UCSD-AML1 (cell line): Measurements from ENCODE around the gene NXPE1.

Source experiments
- DNase-seq: peaks from one replicate; lab custom pipeline; 2025; ENCODE audit not compliant: unreplicated experiment; lab: John Stamatoyannopoulos, UW

NXPE1 gene

DNA sequence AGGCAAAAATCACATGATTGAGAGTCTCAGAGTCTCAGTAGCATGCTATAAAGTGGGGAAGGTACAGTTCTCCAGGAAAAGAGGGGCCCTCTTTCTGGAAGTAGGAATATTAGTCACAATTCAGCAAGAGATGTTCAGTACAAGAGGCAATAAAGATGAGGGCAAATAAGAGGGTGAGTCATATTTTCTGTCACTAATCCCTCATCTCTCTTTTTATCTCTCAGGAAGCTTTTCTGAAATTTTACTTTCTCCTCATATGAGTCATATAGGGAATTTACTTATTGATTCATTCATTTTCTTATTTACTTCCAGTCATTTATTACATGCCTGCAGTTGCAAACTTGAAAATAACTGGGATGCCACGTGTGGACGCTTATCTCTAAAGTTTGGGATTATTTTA lies 3.4 kb upstream of the NXPE1 start:
- no peak for DNase-seq

- no peak for DNase-seq
Observed at GRCh38 chr11:114562166-114562916, 2.7 kb upstream of the NXPE1 start.

DNA sequence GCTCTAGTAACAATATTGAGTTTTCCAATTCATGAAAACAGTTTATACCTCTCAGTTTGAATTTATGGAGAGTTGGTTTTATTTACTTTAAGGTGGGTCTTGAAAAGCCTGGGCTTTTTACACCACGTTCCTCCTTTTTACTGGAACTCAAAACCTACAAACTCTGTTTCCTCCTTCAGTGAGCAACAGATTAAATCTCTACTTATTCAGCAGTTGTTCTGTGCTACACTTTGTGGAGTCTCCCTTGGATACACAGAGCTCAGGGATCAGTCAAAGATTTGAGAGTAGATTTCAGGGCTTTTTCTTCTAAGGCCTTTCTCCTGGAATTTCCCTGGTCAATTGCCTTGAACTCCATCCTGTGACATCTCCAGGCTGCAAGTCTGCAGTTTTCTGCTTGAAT lies 3.5 kb downstream of the NXPE1 start:
- no peak for DNase-seq

DNA sequence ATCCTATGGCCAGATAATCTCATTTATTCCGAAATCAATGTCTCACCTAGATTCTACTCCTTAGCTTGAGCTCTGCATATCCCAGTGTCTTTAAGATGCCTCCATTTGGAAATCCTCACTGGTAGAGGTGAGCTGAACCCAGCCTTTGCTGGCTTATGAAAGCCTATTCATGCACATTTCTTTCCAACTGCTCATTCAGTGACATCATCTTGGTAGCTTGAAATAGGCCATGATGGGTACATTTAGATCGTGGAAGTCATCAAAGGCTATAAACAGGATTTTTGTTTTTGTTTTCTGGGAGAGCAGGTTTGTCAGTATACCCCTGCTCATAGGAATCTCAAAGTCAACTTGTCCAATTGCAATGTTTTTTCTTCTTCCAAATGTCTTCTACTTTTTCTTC lies 6.0 kb downstream of the NXPE1 start:
- no peak for DNase-seq

GRCh38 chr11:114551060-114551459 lies 8.6 kb downstream of the NXPE1 start:
- no peak for DNase-seq

DNA sequence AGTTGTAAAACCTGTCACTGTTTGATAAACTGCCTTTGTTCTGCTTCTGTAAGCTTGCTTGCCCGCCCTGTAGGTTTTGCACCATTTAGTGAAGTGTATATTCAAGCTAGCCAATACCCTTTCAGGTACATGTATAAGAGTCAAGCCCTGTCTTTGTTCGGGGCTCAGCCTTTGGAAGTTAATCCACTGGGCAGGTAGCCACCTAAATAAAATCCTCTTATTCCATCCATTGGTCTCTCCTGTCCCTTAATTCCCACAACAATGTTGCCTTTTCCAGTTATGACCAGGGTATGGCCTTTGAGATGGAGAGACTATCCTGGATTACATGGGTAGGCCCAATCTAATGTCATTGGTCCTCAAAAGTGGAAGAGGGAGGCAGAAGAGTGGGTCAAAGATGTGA lies 34.0 kb downstream of the NXPE1 start:
- no peak for DNase-seq

DNA sequence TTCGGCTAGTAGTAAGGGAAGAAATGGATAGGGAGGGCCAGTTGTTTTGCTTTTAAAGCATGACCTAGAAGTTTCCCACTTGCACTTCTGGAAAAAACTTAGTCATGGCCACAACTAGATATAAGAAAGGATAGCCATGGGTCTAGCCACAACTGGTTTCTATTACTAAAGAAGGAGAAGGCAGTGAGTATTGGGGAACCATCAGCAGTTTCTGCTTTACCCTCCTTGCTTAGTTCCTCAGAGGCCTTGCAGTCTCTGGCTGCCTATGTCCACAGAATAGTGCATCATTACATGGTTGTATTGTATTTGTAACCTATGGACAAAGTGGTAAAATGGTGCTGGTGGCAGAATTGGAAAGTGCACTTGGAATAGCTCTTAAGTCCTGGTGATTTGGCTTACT lies 35.6 kb downstream of the NXPE1 start:
- DNase-seq, result no peak

- DNase-seq, result no peak
Observed at GRCh38 chr11:114522818-114523217, 36.9 kb downstream of the NXPE1 start.

- no peak for DNase-seq
Observed at GRCh38 chr11:114511538-114511937, 48.1 kb downstream of the NXPE1 start.

GRCh38 chr11:114511079-114511478 lies 48.6 kb downstream of the NXPE1 start:
- no peak for DNase-seq

GRCh38 chr11:114501901-114502300 lies 57.8 kb downstream of the NXPE1 start:
- no peak for DNase-seq

GRCh38 chr11:114499756-114500155 lies 59.9 kb downstream of the NXPE1 start:
- DNase-seq, result no peak

- no peak for DNase-seq
Observed at GRCh38 chr11:114496915-114497314, 62.8 kb downstream of the NXPE1 start.

- DNase-seq, result no peak
Observed at GRCh38 chr11:114483929-114484328, 75.8 kb downstream of the NXPE1 start.

DNA sequence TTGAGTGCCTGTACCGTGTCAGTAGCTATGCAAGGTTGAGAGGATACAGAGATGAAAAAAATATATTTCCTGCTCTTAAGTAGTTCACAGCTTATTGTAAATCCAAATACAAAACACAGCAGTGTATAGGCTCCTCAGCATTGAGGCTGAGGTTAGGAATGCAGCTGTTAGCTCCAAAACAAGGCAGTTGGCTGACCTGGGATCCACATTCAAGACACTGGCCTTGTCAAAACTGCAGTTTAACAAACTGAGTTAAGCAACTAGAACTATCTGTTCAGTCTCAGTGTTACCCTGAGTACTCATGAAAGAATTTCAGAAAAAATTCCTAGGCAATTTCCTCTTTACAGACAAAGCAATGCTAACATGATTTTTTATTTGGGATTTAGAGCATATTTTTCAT lies 77.6 kb downstream of the NXPE1 start:
- DNase-seq, result no peak

DNA sequence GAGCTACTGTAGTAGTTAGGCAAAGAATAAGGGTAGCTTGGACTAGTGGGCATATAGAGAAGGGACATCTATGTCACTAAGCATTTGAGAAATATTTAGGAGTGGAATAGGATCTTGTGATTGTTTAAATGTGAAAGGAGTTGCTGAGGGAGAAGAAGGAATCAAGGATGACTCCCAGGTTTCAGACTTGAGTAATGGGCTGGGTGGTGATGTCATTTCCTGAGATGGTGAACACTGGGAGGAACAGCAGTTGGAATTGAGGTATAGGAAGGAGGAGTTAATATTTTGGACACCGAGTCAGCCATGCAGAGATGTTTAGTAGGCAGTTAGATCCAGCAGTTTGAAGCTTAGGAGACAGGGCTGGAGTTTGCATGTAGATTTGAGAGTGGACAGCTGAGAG lies 80.3 kb downstream of the NXPE1 start:
- no peak for DNase-seq

DNA sequence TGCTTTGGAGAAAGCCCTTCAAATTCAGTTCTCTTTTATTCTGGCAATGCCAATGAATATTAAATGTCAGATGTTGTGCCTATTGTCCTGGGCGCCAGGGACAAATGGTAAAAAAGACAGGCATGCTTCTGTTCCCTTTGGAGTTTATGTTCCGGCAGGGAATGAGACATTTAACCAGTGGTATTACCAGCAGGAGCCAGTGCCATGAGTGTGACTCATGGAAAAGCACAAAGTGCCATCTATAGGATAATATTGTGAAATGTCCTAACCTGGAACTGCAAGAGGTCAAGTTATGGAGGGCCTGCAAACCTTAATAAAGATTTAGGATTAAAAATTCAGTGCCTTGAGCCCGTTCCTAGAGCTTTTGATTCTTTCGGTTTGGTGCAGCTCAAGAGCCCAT lies 80.9 kb downstream of the NXPE1 start:
- DNase-seq, result no peak

DNA sequence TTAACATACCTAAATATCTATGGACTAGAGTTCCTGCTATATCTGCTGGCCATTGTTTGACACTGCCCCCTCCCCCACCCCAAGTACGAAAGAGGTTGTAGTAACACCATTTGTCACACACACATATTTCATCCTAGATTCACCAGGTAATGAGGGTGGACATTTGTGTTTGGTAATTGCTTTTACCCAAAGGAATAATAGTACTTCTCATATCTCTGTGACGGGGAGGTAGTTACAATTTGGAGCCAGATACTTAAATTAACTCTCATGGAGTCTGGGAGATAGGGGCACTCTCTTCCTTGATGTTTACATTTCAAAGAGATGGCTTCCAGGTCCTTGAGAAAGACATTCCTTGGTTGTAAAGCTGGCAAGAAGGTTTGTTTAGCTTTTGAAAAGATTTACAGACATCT lies 81.7 kb downstream of the NXPE1 start:
- no peak for DNase-seq

GRCh38 chr11:114472661-114473060 lies 87.0 kb downstream of the NXPE1 start:
- DNase-seq, result no peak
